MM.1S (cell line): ENCODE results near the gene COLGALT1.

ENCODE experiments used
- DNase-seq: peaks from one replicate; pipeline ENCODE4 v3.0.0-alpha.2; 2015
- H2AFZ ChIP-seq: fragments of 300-600 bp; sonication (generic); 2 replicates; pipeline ENCODE4 v1.6.0; 2016; ENCODE audit warnings: antibody characterized with exemption, low read length
- H3F3A ChIP-seq: fragments of 300-600 bp; sonication (generic); 2 replicates; pipeline ENCODE4 v1.6.1; 2016; ENCODE audit warnings: mild to moderate bottlenecking, antibody characterized with exemption, low read length, moderate library complexity, mixed read lengths; ENCODE audit not compliant: insufficient read depth
- H3K27ac ChIP-seq: fragments of 300-600 bp; sonication (generic); 2 replicates; pipeline ENCODE4 v1.5.1; 2016; ENCODE audit warnings: mild to moderate bottlenecking, low read length
- H3K27me3 ChIP-seq: fragments of 300-600 bp; sonication (generic); replicated peaks from 2 replicates; pipeline ENCODE4 v1.6.0; 2016; ENCODE audit warnings: low read length; ENCODE audit not compliant: insufficient read depth
- H3K36me3 ChIP-seq: fragments of 300-600 bp; sonication (generic); replicated peaks from 2 replicates; pipeline ENCODE4 v1.6.1; 2016; ENCODE audit warnings: mild to moderate bottlenecking, low read length, mixed read lengths; ENCODE audit not compliant: insufficient read depth
- H3K4me1 ChIP-seq: fragments of 300-600 bp; sonication (generic); 2 replicates; pipeline ENCODE4 v1.6.1; 2016; ENCODE audit warnings: low read length, mixed read lengths
- H3K4me2 ChIP-seq: fragments of 300-600 bp; sonication (generic); 2 replicates; pipeline ENCODE4 v1.6.0; 2016; ENCODE audit warnings: low read depth, low read length
- H3K4me3 ChIP-seq: fragments of 300-600 bp; sonication (generic); 2 replicates; pipeline ENCODE4 v1.5.1; 2016; ENCODE audit warnings: low read length, mixed read lengths
- H3K79me2 ChIP-seq: fragments of 300-600 bp; sonication (generic); 2 replicates; pipeline ENCODE4 v1.6.1; 2016; ENCODE audit warnings: mixed run types, low read length, mixed read lengths
- H3K9ac ChIP-seq: fragments of 300-600 bp; sonication (generic); 2 replicates; pipeline ENCODE4 v1.6.1; 2016; ENCODE audit warnings: low read length, mixed read lengths
- H3K9me2 ChIP-seq: fragments of 300-600 bp; sonication (generic); replicated peaks from 2 replicates; pipeline ENCODE4 v1.6.1; 2016; ENCODE audit warnings: mild to moderate bottlenecking, low read length, mixed read lengths; ENCODE audit not compliant: insufficient read depth
- H3K9me3 ChIP-seq: fragments of 300-600 bp; sonication (generic); replicated peaks from 2 replicates; pipeline ENCODE4 v1.6.1; 2016; ENCODE audit warnings: mild to moderate bottlenecking, low read length, mixed read lengths; ENCODE audit not compliant: insufficient read depth
- H4K20me1 ChIP-seq: fragments of 300-600 bp; sonication (generic); 2 replicates; pipeline ENCODE4 v1.6.1; 2016; ENCODE audit warnings: mild to moderate bottlenecking, low read length, moderate library complexity, mixed read lengths; ENCODE audit not compliant: insufficient read depth
- EZH2 ChIP-seq: fragments of 300-600 bp; sonication (generic); optimal IDR thresholded peaks from 2 replicates; pipeline ENCODE3; 2017; ENCODE audit warnings: low read depth, mild to moderate bottlenecking, antibody characterized with exemption, low read length, mixed read lengths
- EZH2phosphoT487 ChIP-seq: fragments of 300-600 bp; sonication (generic); IDR thresholded peaks from 2 replicates; pipeline ENCODE4 v1.6.1; 2018; ENCODE audit warnings: antibody characterized with exemption, low read length
- TF ChIP-seq, protein P1 (sequence below): fragments of 300-600 bp; sonication (generic); IDR thresholded peaks from 2 replicates; pipeline ENCODE4 v1.5.1; 2016; ENCODE audit warnings: antibody characterized with exemption, low read length, mixed read lengths

COLGALT1 gene

GRCh38 chr19:17575871-17576757 is 20.7 kb downstream of the COLGALT1 start:
- TF ChIP-seq EZH2phosphoT487, result no peak
- no peak for TF ChIP-seq EZH2
- TF ChIP-seq, protein P1, sequence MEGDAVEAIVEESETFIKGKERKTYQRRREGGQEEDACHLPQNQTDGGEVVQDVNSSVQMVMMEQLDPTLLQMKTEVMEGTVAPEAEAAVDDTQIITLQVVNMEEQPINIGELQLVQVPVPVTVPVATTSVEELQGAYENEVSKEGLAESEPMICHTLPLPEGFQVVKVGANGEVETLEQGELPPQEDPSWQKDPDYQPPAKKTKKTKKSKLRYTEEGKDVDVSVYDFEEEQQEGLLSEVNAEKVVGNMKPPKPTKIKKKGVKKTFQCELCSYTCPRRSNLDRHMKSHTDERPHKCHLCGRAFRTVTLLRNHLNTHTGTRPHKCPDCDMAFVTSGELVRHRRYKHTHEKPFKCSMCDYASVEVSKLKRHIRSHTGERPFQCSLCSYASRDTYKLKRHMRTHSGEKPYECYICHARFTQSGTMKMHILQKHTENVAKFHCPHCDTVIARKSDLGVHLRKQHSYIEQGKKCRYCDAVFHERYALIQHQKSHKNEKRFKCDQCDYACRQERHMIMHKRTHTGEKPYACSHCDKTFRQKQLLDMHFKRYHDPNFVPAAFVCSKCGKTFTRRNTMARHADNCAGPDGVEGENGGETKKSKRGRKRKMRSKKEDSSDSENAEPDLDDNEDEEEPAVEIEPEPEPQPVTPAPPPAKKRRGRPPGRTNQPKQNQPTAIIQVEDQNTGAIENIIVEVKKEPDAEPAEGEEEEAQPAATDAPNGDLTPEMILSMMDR, result no peak
- Histone ChIP-seq H3K4me2 (no peak overlapping the region), H3F3A (no peaks in the 10 kb centered on the region), H3K79me2 (no peaks in the 10 kb centered on the region), H3K9me2 (no peaks in the 10 kb centered on the region), H3K36me3 (no peaks in the 10 kb centered on the region), H3K4me3 (no peak overlapping the region), H3K27me3 (no peaks in the 10 kb centered on the region), H3K4me1 (no peaks in the 10 kb centered on the region), H3K9me3 (no peaks in the 10 kb centered on the region), H3K27ac (no peak overlapping the region), H3K9ac (no peak overlapping the region), H2AFZ (no peak overlapping the region), H4K20me1 (no peaks in the 10 kb centered on the region)
- no peak for DNase-seq

- Histone ChIP-seq H3K27ac (no peak overlapping the region), H3K9me3 (no peaks in the 10 kb centered on the region), H3K9me2 (no peaks in the 10 kb centered on the region), H3K79me2 (no peaks in the 10 kb centered on the region), H3F3A (no peaks in the 10 kb centered on the region), H3K4me1 (no peaks in the 10 kb centered on the region), H3K4me2 (no peak overlapping the region), H3K27me3 (no peaks in the 10 kb centered on the region), H2AFZ (no peak overlapping the region), H3K9ac (no peak overlapping the region), H4K20me1 (no peaks in the 10 kb centered on the region), H3K36me3 (no peaks in the 10 kb centered on the region), H3K4me3 (no peak overlapping the region)
- no peak for DNase-seq
- TF ChIP-seq EZH2phosphoT487, result no peak
- TF ChIP-seq, protein P1, result no peak
- no peak for TF ChIP-seq EZH2
Measured at GRCh38 chr19:17576758-17577456, 21.5 kb downstream of the COLGALT1 start.

GRCh38 chr19:17577457-17578097 is 22.1 kb downstream of the COLGALT1 start:
- no peak overlapping the region for H3K27ac ChIP-seq
- H3K9me3 ChIP-seq, result no peaks in the 10 kb centered on the region
- H3K27me3 ChIP-seq, result no peaks in the 10 kb centered on the region
- H3K4me2 ChIP-seq, result no peak overlapping the region
- no peaks in the 10 kb centered on the region for H3F3A ChIP-seq
- no peaks in the 10 kb centered on the region for H3K9me2 ChIP-seq
- H4K20me1 ChIP-seq, result no peaks in the 10 kb centered on the region
- H3K4me3 ChIP-seq, result no peak overlapping the region
- TF ChIP-seq EZH2 (no peak), EZH2phosphoT487 (no peak)
- TF ChIP-seq, protein P1, result no peak
- H3K36me3 ChIP-seq, result no peaks in the 10 kb centered on the region
- no peak overlapping the region for H3K9ac ChIP-seq
- no peak for DNase-seq
- no peaks in the 10 kb centered on the region for H3K4me1 ChIP-seq
- no peaks in the 10 kb centered on the region for H3K79me2 ChIP-seq
- no peak overlapping the region for H2AFZ ChIP-seq
